HG03565 (cell line): ENCODE data around the gene REG3A.

Experiments used
- ATAC-seq: cut with Tn5 transposase; IDR thresholded peaks from one replicate; pipeline ENCODE4 v1.9.1; 2021; ENCODE audit warnings: mild to moderate bottlenecking, moderate library complexity; ENCODE audit not compliant: unreplicated experiment

REG3A gene

GRCh38 chr2:79159653-79160052 is at the start of gene REG3A:
REG3A (minus strand) TSS chr2:79159753; CDS start chr2:79159405, 348 bp downstream.
- no peak for ATAC-seq

- ATAC-seq: no peak
Observed at GRCh38 chr2:79200762-79201161, 41.2 kb upstream of the REG3A start.

- no peak for ATAC-seq
Observed at GRCh38 chr2:79191816-79192215, 32.3 kb upstream of the REG3A start.

- no peak for ATAC-seq
Observed at GRCh38 chr2:79191081-79191480, 31.5 kb upstream of the REG3A start.

DNA sequence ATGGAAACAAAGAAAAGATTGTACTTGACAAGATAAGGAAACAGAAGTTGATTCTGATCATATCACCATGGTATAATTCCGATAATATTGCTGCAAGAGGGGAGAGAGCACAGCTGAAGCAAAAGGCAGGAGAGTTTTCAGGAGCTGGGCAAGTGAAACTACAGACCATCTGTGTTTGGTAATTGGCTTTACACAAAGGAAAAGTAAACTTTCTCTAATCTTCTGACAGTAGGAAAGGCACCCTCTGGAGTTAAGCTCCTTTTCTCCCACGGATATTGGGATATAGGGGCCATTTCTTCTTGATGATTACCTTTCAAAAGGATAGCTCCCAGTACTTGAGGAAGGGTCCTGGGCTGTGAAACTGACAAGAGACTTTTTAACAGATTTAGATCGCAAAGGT is 29.9 kb upstream of the REG3A start:
- ATAC-seq: no peak

DNA sequence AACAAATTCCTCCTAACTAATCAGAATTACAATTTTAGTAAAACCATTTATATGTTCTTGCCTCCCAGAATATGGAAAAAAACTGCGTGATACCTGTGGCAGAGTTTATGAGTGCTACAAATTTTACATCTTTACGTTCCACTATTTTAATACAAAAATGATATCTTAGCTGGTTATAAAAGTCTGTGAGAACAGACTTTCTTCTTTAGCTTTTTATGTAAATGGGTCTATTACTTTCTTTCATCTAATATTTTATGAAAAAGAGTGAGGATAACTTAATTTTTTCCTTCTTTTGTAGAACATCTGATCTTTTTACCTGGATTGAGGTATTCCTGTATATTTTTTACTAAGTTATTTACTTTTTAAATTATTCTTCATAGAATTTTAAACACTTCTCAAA is 22.1 kb upstream of the REG3A start:
- no peak for ATAC-seq

GRCh38 chr2:79180092-79180491 is 20.5 kb upstream of the REG3A start:
- ATAC-seq: no peak

DNA sequence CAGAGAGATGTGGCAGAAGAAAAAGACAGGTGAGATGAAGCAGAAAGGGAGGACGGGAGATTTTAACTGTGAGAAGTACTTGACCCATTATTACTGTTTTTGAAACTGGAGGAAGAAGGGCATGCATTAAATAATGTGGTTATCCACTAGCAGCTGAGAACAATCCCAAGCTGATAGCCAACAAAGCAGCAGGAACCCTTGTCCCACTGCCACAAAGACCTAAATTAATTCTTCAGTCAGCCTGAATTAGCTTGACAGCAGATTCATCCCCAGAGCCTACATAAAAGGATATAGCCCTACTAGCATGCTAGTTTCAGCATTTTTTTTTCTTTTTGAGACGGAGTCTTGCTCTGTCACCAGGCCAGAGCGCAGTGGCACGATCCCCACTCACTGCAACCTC is 19.5 kb upstream of the REG3A start:
- no peak for ATAC-seq

DNA sequence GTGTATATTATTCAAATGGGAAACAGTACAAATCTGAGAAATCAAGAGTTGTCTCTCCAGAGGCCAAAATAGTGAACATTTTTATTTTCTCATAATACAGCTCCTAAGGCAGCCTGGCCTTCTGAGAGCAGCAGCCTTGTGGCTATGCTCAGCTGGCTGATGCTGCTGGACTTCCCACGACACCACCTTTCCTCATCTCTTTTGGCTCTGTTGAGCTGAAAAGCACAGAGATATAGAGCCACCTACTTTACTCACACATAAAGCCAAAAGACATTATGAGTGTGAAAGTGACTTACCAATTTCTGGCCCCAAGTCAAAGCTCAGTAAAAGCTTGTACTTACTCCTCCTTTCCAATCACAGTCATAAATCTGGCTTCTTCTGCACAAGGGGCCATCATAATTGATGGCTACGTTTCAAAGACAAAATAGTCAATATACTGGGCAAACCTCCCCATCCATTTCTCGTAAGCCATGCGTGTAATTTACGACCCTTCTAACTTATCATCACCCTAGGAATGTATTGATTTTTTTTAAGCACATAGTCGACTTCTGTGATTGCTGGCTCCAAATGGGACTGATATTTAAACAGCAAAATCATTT is 18.6 kb upstream of the REG3A start:
- ATAC-seq: no peak

DNA sequence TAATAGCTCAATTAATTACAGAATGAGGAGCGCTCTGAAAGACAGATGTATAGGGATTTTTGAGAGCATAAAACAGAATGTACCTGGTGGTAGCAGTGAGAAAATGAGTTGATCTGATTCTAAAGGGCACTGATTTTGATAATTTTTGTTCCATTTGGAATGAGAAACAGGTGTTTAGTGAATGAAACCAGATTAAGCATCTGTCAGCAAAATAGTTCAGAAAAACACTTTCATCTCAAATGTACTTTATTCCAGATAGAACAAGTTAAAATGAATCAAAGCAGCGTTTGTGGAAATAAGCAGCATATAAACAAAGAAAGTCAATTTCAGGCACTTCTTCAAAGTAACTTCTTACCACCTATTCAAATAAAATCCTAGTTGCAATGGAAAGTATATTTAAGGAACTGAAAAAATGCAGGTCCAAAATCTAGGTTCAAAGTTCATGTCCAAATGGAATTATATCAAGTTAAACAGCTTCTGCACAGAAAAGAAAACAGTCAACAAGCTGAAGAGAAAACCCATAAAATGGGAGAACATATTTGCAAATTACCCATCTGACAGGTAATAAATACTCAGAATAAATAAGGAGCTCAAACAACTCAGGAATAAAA is 11.9 kb upstream of the REG3A start:
- no peak for ATAC-seq

DNA sequence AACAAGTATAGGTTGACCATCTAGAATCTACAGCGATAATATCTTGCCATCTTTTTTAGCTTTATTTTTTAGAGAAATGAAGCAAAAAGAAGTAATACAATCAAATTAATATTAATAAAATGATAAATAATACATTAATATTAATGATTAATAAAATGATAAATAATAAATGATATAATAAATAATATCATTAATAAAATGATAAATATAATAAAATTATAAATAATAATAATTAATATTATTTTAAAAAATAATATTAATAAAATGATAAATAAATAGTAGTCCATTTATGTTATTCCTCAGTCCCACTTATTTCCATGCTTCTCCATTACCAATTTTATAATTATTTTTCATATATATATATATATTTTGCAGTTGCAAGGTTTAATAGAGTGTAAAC is 3.2 kb upstream of the REG3A start:
- ATAC-seq: no peak

GRCh38 chr2:79162132-79162531 is 2.6 kb upstream of the REG3A start:
- ATAC-seq: no peak

- ATAC-seq: no peak
Observed at GRCh38 chr2:79159030-79159429, 523 bp downstream of the REG3A start.

- no peak for ATAC-seq
Observed at GRCh38 chr2:79155826-79156476, 3.6 kb downstream of the REG3A start.

- no peak for ATAC-seq
Observed at GRCh38 chr2:79139423-79139822, 20.1 kb downstream of the REG3A start.

DNA sequence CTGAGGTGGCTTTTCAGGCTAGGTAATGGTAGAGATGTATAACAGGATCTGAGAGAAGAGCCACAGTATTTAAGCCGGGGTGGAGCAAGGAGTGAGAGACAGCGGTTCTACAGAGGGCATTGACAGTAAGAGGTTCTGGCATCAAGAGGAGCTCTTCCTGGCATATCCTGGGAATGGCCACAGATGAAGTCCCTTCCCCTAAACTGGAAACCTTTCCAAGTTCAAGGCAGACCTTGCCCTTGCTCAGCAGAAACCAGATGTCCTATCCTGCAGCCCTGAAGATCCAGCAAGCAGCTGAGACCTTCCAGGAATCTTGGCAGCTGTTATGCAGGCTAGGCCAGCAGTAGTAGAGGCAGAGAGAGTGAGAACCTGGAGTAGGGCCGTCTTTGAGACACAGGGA is 21.2 kb downstream of the REG3A start:
- ATAC-seq: no peak

GRCh38 chr2:79131687-79132086 is 27.9 kb downstream of the REG3A start:
- no peak for ATAC-seq

- no peak for ATAC-seq
Observed at GRCh38 chr2:79129804-79130203, 29.7 kb downstream of the REG3A start.

DNA sequence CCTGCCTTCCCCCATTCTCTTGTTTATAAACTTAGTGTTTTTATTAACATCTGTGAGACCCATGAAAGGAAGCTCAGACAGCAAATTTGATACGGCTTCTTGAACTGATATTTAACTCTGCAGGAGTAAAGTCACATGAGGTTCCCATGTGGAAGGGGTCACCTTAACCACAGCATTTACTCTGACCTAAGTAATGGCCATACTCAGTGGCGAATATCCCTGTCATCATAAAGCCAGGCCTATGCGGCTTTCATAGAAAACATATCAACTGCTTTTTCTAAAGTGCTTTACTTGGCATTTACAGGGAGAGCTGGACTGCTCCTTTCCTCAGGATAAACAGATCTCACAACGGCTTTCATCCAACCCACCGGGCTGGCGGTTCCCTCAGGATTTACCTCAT is 30.3 kb downstream of the REG3A start:
- ATAC-seq: no peak

- ATAC-seq: no peak
Observed at GRCh38 chr2:79128406-79128805, 31.1 kb downstream of the REG3A start.

DNA sequence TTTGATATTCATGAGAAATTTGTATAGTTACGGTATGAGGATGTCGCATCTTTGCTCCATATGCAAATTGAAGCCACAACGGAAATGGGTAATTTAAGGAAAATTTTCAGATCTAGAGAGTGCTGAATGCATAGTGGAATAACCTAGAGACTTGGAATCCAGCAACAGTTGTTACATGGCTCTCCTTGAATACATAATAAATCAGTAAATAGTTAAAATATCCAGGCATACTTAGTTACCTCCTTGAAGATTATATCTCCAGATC is 33.9 kb downstream of the REG3A start:
- ATAC-seq: no peak

DNA sequence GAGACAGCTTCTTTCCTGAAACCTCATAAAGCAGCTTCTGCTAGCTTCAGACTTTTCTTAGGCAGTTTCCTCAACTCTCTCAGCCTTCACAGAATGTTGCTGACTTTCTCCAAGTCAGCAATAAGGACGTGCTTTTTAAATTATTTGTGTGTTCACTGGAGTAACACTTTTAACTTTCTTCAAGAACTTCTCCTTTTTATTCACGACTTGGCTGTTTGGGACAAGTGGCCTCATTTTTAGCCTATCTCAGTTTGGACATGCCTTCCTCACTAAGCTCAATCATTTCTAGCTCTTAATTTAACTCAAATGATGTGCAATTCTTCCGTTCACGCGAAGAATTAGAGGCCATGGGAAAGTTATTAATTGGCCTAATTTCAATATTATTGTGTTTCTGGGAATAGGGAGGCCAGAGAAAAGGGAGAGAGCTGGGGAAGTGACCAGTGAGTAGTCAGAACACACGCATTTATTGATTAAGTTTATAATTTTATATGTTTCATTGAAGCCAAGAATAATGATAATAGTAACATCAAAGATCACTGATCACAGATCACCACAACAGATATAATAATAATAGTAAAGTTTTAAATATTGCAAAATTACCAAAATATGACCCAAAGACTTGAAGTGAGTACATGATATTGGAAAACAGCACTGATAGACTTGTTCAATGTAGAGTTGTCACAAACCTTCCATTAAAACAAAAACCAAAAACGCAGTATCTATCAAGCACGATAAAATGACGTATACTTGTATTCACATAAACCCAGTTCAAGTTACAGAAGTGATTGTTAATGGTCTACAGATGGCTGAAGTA is 34.4 kb downstream of the REG3A start:
- ATAC-seq: no peak
